Stimulated activated CD8-positive, alpha-beta memory T cell treated with anti-CD3 and anti-CD28 coated beads, Interleukin-12 subunit alpha, Interleukin-12 subunit beta, amount 100 ng/mL, for 24 hours (primary cell): ENCODE data around the gene SMIM10L2A.
"Not testable (repeated sequence)": the region's sequence is repeated elsewhere in the genome, so short reads cannot be mapped to it uniquely, and the experiment has no call there.

ENCODE experiments used
- DNase-seq: peaks from one replicate; pipeline ENCODE4 v3.0.0-alpha.2; 2020; ENCODE audit errors: extremely low read depth

The SMIM10L2A gene

GRCh38 chrX:135423173-135423864 lies 1.6 kb downstream of the SMIM10L2A start:
- DNase-seq: not testable (repeated sequence)

DNA sequence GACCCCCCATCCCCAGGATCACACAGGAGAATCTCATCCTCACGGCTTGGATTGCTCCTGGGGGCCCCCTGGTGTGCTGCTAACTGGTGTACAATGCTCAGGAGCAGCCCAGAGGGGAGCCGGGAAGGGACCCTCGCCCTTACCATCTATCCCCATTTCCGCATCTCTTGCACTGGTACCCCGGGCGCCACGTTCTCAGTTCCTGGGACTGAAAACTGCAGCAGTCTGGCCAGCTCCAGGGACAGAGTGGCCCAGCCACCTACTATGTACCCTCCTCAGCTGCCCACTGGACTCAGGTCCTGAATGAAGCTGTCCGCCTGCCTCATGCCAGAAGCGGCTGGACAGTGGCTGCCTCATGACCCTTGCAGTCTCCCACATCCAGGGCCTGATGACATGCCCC lies 2.7 kb downstream of the SMIM10L2A start:
- DNase-seq: no peak

DNA sequence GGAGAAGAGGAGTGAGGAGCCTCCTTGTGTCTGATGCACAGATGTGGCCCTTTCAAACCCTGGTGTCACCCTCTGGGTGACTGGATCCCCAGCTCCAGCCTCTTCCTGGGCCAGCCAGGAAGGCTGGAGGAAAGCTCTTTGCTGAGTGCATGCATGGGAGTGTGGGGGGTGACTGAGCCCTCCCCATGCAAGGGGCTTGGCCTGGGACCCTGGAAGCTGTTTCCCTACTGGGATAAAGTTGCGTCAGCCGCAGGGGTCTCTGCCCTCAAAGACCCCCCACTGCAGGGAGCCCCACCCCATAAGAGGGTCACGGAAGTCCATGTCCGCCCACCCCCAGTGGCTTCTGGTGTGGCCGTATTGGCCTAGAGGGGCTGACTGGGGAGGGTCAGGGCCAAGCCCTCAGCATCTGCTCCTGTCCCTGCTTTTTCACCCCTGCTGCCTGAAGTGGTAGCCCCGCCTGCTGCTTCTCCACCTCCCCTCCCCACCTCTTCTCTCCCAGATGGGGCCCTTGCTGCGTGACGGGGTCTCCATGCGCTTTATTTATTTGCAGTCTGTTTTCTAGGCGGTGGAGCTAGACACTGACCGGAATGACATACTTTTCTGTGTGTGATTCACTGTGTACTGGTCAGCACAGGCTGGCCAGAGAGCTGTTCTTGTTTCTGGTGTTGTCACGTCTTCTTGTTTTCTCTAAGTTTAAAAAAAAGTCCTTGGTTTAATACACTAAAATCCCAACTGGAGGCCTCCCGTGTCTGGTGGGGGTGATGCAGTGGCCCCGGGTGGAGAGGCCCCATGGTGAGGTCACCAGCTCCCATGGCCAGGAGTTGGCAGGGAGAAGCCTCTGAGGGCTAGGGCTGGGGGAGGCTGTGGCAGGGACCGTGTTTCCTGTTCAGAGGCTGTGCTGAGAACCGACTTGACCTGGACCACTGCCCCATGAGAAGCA lies 3.6 kb downstream of the SMIM10L2A start:
- no peak for DNase-seq

- DNase-seq: no peak
These were observed 7.7 kb downstream of the SMIM10L2A start for GRCh38 chrX:135429429-135429828.

DNA sequence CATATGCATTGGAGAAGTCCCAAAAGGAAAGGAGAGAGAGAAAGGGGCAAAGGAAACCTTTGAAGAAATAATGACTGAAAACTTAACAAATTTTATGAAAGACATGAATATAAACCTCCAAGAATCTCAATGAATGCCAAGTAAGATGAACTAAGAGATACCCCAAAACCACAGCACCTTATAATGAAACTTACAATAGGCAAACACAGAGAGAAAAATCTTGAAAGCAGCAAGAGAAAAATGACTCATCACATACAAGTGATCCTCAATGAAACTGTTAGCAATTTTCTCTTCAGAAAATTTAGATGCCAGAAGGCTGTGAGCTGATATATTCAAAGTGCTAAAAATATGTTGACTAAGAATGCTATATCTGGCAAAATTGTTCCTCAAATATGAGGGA lies 10.1 kb downstream of the SMIM10L2A start:
- DNase-seq: no peak

- no peak for DNase-seq
These were observed 10.7 kb downstream of the SMIM10L2A start for GRCh38 chrX:135432453-135432852.

DNA sequence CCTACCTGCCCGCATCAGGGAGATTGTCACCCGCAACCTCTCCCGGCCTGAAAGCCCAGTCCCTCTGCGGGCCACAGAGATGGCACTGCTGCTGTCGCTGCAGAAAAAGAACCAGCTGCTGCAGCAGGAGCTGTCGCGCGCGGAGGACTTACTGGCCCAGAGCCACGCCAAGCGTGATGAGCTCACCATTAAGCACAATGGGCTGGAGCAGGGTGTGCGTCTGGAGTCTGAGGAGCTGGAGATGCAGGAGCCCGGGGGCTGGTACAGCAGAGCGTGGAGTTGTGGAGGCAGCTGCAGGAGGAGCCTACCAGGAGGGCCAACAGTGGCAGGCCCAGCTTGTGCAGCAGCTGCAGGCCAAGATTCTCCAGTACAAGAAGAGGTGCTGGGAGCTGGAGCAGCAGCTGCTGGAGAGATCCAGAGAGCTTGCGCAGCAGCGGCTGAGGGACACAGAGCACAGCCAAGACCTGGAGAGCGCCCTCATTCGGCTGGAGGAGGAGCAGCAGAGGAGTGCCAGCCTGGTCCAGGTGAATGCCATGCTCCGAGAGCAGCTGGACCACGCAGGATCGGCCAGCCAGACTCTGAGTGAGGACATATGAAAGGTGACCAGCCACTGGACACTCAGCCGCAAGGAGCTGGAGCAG lies 11.3 kb downstream of the SMIM10L2A start:
- no peak for DNase-seq

- no peak for DNase-seq
These were observed 11.9 kb downstream of the SMIM10L2A start for GRCh38 chrX:135433531-135434257.

- no peak for DNase-seq
These were observed 12.8 kb downstream of the SMIM10L2A start for GRCh38 chrX:135434258-135435138.

DNA sequence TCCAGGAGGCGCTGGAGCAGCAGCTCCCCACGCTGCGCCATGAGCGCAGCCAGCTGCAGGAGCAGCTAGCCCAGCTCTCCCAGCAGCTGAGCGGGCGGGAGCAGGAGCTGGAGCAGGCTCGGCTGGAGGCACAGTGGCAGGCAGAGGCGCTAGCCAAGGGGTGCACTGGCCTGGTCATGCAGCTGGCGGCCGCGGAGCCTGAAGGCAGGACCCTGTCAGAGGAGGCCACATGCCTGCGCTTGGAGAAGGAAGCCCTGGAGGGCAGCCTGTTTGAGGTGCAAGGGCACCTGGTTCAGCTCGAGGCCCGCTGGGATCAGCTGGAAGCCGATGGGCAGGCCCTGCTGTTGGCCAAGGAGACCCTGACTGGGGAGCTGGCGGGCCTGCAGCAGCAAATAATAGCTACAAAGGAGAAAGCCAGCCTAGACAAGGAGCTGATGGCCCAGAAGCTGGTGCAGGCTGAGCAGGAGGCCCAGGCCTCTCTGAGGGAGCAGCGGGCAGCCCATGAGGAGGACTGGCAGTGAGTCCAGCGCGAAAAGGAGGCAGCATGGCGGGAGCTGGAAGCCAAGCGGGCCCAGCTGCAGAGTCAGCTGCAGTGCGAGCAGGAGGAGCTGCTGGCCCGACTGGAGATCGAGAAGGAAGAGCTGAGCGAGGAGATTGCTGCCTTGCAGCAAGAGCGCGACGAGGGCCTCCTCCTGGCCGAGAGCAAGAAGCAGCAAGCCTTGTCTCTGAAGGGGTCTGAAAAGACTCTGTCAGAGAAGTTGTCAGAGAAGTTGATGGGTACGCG lies 13.6 kb downstream of the SMIM10L2A start:
- DNase-seq: no peak

GRCh38 chrX:135435933-135436332 lies 14.2 kb downstream of the SMIM10L2A start:
- DNase-seq: no peak

GRCh38 chrX:135436456-135436855 lies 14.7 kb downstream of the SMIM10L2A start:
- no peak for DNase-seq

DNA sequence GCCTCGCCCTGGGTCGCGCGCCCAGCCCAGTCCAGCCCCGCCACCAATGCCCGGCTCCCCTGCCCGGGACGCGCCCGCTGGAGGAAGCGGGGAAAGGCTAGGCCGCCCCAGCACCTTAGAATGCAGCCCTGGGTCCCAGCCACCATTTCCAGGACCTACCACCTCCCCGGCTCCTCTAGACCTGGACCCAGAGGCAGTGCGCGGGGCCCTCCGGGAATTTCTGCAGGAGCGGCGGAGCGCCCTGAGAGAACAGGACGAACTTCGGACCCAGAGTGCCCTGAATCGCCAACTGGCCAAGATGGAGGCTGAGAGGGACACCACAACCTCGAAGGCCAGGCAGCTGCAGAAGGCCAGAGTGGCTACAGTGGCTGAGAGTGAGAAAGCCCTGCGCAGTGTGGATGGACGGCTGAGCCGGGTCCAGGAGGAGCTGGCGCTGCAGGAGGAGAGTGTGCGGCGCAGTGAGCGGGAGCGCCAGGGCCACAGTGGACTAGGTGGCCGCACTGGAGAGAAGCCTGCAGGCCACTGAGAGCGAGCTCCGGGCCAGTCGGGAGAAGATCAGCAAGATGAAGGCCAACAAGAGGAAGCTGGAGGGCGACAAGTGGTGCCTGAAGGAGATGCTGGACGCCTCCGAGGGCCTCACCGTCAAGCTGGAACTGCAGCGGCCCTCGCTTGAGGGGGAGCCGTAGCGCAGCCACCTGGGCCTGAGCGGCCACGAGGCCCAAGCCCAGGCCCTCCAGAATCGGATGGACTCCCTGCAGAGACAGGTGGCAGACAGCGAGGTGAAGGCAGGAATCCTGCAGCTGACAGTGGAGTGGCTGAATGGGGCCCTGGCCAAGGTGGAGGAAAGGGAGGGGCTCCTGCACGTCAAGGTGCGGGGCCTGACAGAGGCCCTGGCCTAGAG lies 15.5 kb downstream of the SMIM10L2A start:
- DNase-seq: no peak

- DNase-seq: no peak
These were observed 16.4 kb downstream of the SMIM10L2A start for GRCh38 chrX:135437867-135438733.

DNA sequence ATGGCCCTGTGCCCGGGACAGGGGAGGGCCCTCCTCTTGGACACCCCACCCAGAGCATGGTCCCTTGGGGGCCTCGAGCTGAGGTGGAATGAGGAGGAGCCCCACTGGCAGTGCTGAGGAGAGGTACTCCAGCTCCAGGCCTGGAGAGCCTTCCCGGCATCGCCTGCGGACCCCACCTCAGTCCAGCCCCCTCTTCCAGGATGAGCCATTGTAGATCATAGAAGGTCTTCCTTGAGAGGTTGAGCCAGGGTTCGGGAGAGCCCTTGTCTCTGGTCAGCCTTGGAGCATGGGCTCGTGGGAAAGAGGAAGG lies 16.9 kb downstream of the SMIM10L2A start:
- no peak for DNase-seq

DNA sequence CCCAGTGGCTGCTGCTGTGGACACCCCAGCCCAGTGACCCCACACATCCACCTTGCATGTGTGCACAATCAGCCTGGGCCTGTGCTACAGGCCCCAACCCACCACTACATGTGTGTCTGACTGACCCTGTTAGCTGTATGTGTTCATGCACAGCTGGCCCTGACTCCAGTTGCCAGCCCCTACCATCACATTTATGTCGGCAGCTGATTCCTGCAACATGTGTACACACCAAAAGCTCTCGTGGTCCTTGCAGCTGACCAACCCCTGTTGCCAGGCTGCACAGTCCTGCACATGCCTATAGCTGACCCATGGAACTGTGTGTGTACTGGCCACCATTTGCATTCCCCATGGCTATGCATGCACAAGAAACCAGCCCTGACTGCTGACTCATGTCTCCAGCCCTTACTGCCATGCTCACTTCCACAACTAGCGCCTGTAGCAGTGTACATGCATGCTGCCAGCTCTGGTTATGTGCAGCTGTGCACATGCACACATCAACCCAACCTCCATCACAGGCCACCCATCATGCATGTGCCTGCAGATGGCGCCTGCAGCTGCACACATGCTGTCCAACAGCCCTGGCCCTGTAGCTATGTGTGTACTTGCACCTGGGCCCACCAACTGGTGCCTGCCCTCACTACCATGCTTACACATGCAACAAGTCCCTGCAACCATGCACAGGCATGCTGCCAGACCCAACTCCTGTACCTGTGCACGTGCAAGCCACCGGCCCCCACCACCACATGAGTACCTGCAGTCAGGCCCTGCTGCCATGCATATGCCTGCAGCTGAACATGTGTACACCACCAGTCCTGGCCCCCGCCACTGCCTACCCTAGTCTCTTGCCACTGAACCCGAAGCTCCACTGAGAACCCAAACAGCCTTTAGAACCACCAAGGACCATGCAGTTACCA lies 28.1 kb downstream of the SMIM10L2A start:
- no peak for DNase-seq

- no peak for DNase-seq
These were observed 31.6 kb downstream of the SMIM10L2A start for GRCh38 chrX:135453381-135453780.
